K562 (cell line): ENCODE measurements around the gene LY6G5B. TPM values are rescaled to one million over a fixed set of nuclear protein-coding genes. Genes with fewer than 3 reads are reported as not detected.
A peak's percentile ranks its signal among the peaks of the same experiment; 100 is the strongest.

Source experiments
- BCOR ChIP-seq: fragments of 450-650 bp; IDR thresholded peaks from 2 replicates; pipeline ENCODE4 v1.6.1; 2016
- BRF2 ChIP-seq: IDR thresholded peaks from 3 replicates; pipeline ENCODE4 v1.6.1; 2011; ENCODE audit warnings: borderline replicate concordance, mild to moderate bottlenecking; ENCODE audit not compliant: insufficient read length, insufficient read depth
- CCAR2 ChIP-seq: fragments of 200-400 bp; formaldehyde crosslinking; IDR thresholded peaks from 2 replicates; pipeline ENCODE4 v1.6.1; 2017; ENCODE audit warnings: mild to moderate bottlenecking, low read depth, low read length
- CREM ChIP-seq: IDR thresholded peaks from 2 replicates; pipeline ENCODE4 v1.6.1; 2014; ENCODE audit warnings: antibody characterized with exemption, low read depth
- DDX20 ChIP-seq: fragments of 450-650 bp; IDR thresholded peaks from 2 replicates; pipeline ENCODE4 v1.6.1; 2016; ENCODE audit warnings: missing genetic modification characterization, low read depth, mild to moderate bottlenecking, missing compliant biosample characterization, moderate library complexity
- E2F5 ChIP-seq: sonication (generic); formaldehyde crosslinking; IDR thresholded peaks from 2 replicates; pipeline ENCODE4 v1.8.0; 2022; ENCODE audit warnings: mild to moderate bottlenecking, missing genetic modification reagents
- ETS1 ChIP-seq: conservative IDR thresholded peaks from 2 replicates; pipeline ENCODE4 v1.6.1; 2011; ENCODE audit warnings: low read depth, mild to moderate bottlenecking, low read length; ENCODE audit not compliant: control insufficient read depth
- HBP1 ChIP-seq: fragments of 450-650 bp; formaldehyde crosslinking; IDR thresholded peaks from 2 replicates; pipeline ENCODE4 v1.4.0; 2022; ENCODE audit warnings: missing genetic modification characterization
- KAT2B ChIP-seq: IDR thresholded peaks from one replicate; pipeline ENCODE4 v1.6.1; 2012; ENCODE audit warnings: low read depth, mild to moderate bottlenecking, control low read depth, inconsistent platforms, low read length, moderate library complexity
- KDM2B ChIP-seq: fragments of 250-450 bp; sonication (Bioruptor Pico); IDR thresholded peaks from 2 replicates; pipeline ENCODE4 v1.8.0; 2021; ENCODE audit warnings: mild to moderate bottlenecking, moderate library complexity
- KDM4B ChIP-seq, 2 experiments: fragments of 450-650 bp in 1 of 2; sonication (generic) in 1 of 2; IDR thresholded peaks; 2 replicates each; pipeline ENCODE4 v1.6.1; 2016 to 2017; ENCODE audit warnings: borderline replicate concordance in 2 of 2, antibody characterized with exemption in 1 of 2, low read depth in 1 of 2, mild to moderate bottlenecking in 1 of 2
- MAFF ChIP-seq: IDR thresholded peaks from 2 replicates; pipeline ENCODE4 v1.6.1; 2012; ENCODE audit warnings: low read length, improper control_type of control experiment
- MECOM ChIP-seq: fragments of 250-450 bp; sonication (Bioruptor Pico); IDR thresholded peaks from 2 replicates; pipeline ENCODE4 v1.8.0; 2022; ENCODE audit warnings: inconsistent platforms
- NCOA2 ChIP-seq, 2 experiments: fragments of 450-650 bp; IDR thresholded peaks; 2 replicates each; pipeline ENCODE4 v1.6.1; 2018; ENCODE audit warnings: mild to moderate bottlenecking in 2 of 2, moderate library complexity in 1 of 2; ENCODE audit not compliant: partially characterized antibody in 2 of 2
- NFYB ChIP-seq: IDR thresholded peaks from 2 replicates; pipeline ENCODE4 v1.6.1; 2011; ENCODE audit warnings: mild to moderate bottlenecking, moderate library complexity; ENCODE audit not compliant: insufficient read length; ENCODE audit errors: extremely low read depth
- NONO ChIP-seq, 2 experiments: fragments of 200-400 bp in 1 of 2; fragments of 450-650 bp in 1 of 2; formaldehyde crosslinking in 1 of 2; IDR thresholded peaks; 2 replicates each; pipeline ENCODE4 v1.6.1; 2017; ENCODE audit warnings: low read depth in 2 of 2, mild to moderate bottlenecking in 2 of 2, moderate library complexity in 2 of 2, low read length in 1 of 2
- PHTF2 ChIP-seq: fragments of 250-450 bp; sonication (Bioruptor Pico); IDR thresholded peaks from 2 replicates; pipeline ENCODE4 v1.5.0; 2021; ENCODE audit warnings: mild to moderate bottlenecking
- SAFB ChIP-seq: fragments of 200-400 bp; formaldehyde crosslinking; IDR thresholded peaks from 2 replicates; pipeline ENCODE4 v1.6.1; 2017; ENCODE audit warnings: low read depth, low read length, borderline replicate concordance
- SAP30 ChIP-seq: fragments of 200-600 bp; sonication (generic); IDR thresholded peaks from 2 replicates; pipeline ENCODE4 v1.6.1; 2012; ENCODE audit warnings: borderline replicate concordance, low read depth, mild to moderate bottlenecking, moderate library complexity, low read length, control low read depth, inconsistent platforms; ENCODE audit not compliant: insufficient read depth, poor library complexity, severe bottlenecking
- TAF1 ChIP-seq: IDR thresholded peaks from 2 replicates; pipeline ENCODE4 v1.6.1; 2011; ENCODE audit warnings: mild to moderate bottlenecking, low read length, moderate library complexity; ENCODE audit not compliant: insufficient read depth, control insufficient read depth, severe bottlenecking; ENCODE audit errors: extremely low read depth
- ZBTB17 ChIP-seq: fragments of 450-650 bp; formaldehyde crosslinking; IDR thresholded peaks from 2 replicates; pipeline ENCODE4 v1.4.0; 2020; ENCODE audit warnings: mild to moderate bottlenecking
- ZNF217 ChIP-seq: sonication (generic); formaldehyde crosslinking; IDR thresholded peaks from 2 replicates; pipeline ENCODE4 v1.8.0; 2022; ENCODE audit warnings: mild to moderate bottlenecking, missing genetic modification reagents
- ZNF436 ChIP-seq: fragments of 250-450, 450-650 bp; sonication (Bioruptor Pico); formaldehyde crosslinking; IDR thresholded peaks from 2 replicates; pipeline ENCODE4 v1.7.0; 2020; ENCODE audit warnings: mild to moderate bottlenecking
- polyA plus RNA-seq, 8 experiments: library from polyadenylated mRNA; depleted of rRNA in 4 of 8; stranded (reverse) in 5 of 8; unstranded in 3 of 8; fragments of >200 nt; fragmentation: Nextera tagmentation in 2 of 8; fragmentation: Illumina TruSeq in 1 of 8; extraction: Ambion mirVana in 2 of 8; extraction: Trizol in 1 of 8; gene quantifications; 2 replicates each; pipeline versions ENCODE4 v1.2.1 to v1.2.3, GENCODE V29; 2011 to 2014; ENCODE audit warnings: inconsistent platforms in 1 of 8, missing spikeins in 1 of 8
- total RNA-seq, 7 experiments: library from RNA; depleted of rRNA in 6 of 7; stranded (reverse); fragments of >200 nt in 6 of 7; fragmentation: Illumina TruSeq in 2 of 7; extraction: Trizol in 2 of 7; gene quantifications; 2 replicates each; pipeline versions ENCODE4 v1.2.1 to v1.2.3, GENCODE V29; 2011 to 2021; ENCODE audit warnings: low replicate concordance in 1 of 7

Gene LY6G5B
- total and polyA plus RNA-seq, 9 of the 15 experiments (the other 6 are each of a cell fraction or from before 2014, with no cell fraction given) = 6.0 to 27.0 (median 7.5) TPM

GRCh38 chr6:31665501-31666336 lies 4.1 kb upstream of the LY6G5B start, which contains the start of gene CSNK2B (continued):
- TF ChIP-seq KDM4B (IDR thresholded peaks at IDR 0.05; ENCODE audit: borderline replicate concordance in 2 of 2, low read depth in 1 of 2) (peak in 1 of 2 experiments; percentile 99; a peak in 2 of 4 replicates), CREM (no peak), MAFF (no peak; the same call in 1 of the 2 replicates), NONO (IDR thresholded peaks at IDR 0.05; ENCODE audit: low read depth in 2 of 2, low read length in 1 of 2) (peak in 1 of 2 experiments; percentile 75; a peak in 2 of 4 replicates), TAF1 (peak; percentile 93), KDM2B (no peak), SAP30 (peak; percentile 76), NCOA2 (IDR thresholded peaks at IDR 0.05; ENCODE audit: partially characterized antibody in 2 of 2) (no peak), ZBTB17 (CRISPR knock-in tag) (no peak; the same call in 1 of the 2 replicates), SAFB (no peak), CCAR2 (no peak), ZNF436 (CRISPR knock-in tag) (peak; percentile 48), ETS1 (peak; percentile 98), BCOR (peak; percentile 38; the same call in 1 of the 2 replicates), KAT2B (peak; percentile 61), DDX20 (tag) (no peak), HBP1 (peak; percentile 62), MECOM (no peak), NFYB (no peak), PHTF2 (no peak), ZNF217 (no peak), BRF2 (no peak), E2F5 (CRISPR knock-in tag) (no peak; the same call in none of the 2 replicates)
